Measurements from ENCODE around the gene MCF2L2.

- TF ChIP-seq POLR2A (IDR thresholded peaks at IDR 0.05; ENCODE audit: low read depth, low read length), result no peak
- TF ChIP-seq SPI1 (IDR thresholded peaks at IDR 0.05; ENCODE audit: low read depth, low read length), result no peak
- no peak for TF ChIP-seq POLR2AphosphoS5 (IDR thresholded peaks at IDR 0.05; ENCODE audit: low read depth, low read length)
- TF ChIP-seq POU2F2 (IDR thresholded peaks at IDR 0.05; ENCODE audit: low read depth, low read length), result no peak
- TF ChIP-seq TAF1 (IDR thresholded peaks at IDR 0.05; ENCODE audit: low read depth, low read length), result no peak
- TF ChIP-seq PAX5 (IDR thresholded peaks at IDR 0.05; ENCODE audit: insufficient read depth, low read length, severe bottlenecking), result no peak
These were observed 275.0 kb downstream of the MCF2L2 start for GRCh38 chr3:183153210-183153950.

Measured in GM12891 (cell line).